K562 treated with DMSO at 1 percent for 48 hours (cell line): ENCODE data around the gene EVPLL. TPM values are rescaled to one million over a fixed set of nuclear protein-coding genes. Genes with fewer than 3 reads are reported as not detected.

ENCODE experiments used
- total RNA-seq: library from RNA; unstranded; fragments of 300-600 nt; gene quantifications from 2 replicates; pipeline ENCODE4 v1.2.3, GENCODE V29; 2022; ENCODE audit warnings: low replicate concordance; ENCODE audit errors: extremely low read depth

EVPLL gene
- not detected in 2 replicates for total RNA-seq

DNA sequence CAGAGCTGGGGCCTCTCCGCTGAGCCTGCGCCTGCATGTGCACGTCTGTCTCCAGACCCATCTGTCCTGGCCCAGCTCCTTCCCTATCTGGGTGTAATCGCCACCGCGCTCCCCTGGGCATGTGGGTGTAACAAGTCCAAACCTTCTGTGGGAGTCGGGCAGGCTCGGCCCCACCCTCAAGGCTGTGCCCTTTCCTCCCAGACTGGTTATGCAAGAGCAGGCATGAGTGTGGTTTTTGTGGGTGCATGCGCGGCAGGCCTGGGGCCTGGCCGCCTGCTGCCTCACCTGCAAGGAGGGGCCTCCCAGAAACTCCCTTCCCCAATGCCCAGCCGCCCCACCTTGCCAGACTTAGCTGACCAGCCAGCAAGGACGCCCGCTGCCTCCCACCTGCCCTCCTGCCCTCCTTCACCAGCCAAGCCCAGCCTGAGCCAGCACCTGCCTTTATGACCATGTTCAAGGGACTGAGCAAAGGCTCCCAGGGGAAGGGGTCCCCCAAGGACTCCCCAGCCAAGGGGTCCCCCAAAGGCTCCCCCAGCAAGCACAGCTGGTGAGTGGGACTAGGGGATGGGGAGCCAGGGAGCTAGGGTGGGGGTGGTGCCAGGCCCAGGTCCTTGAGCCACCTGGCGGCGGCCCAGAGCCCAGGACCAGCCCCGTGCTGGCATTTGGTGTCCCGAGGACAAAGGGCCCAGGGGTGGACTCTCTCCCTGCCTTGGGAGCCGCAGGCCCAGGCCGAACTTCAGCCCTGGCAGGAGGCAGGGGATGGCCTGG, at the start of gene EVPLL:
Gene EVPLL (plus strand): TSS at position 342 of the 768 bp plus-strand sequence. CDS start 3,160 bp downstream, outside the sequence.

DNA sequence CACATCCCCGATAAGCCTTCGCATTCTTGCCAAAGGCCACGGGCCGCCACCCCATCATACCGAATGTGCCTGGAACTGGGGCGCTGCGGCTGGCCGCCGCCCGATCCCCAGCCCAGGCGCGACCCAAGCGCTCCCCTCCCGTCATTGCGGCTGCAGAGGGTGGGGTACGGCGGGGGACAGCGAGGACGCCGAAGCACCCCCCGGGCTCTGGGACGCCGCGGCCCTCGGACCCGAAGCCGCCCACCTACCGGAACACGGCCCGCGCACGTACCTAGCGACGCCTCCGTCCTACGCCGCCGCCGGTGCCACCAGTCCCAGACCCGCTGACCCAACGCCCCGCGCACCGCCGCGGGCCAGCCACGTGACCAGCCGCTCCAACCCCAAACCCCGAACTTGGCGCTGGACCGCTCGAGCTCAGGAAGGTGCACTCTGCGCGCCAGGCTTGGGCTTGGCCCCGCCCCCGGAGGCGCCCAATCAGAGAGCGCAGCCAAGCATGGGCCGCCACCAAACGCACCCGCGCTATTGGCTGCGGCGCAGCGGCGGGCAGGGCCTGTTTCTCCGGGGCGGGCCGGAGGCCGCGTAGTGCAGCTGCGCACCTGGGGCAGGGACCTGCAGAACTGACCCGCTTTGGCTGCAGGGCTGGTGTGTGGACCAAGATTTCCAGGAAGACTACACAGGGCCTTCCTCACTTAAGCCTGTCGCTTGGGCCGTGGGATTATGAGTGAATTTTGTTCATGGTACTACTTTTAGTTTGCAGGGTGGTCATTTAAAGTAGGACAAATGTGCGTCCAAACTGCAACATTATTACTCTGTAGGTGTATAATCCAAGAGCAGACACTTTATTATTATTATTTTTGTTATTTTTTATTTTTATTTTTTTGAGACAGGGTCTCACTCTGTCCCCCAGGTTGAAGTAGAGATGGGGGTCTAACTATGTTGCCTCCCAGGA, 14.2 kb upstream of the EVPLL start, which contains the start of gene SHMT1:
Gene SHMT1 (minus strand): TSS at position 450 of the 949 bp plus-strand sequence. CDS start 7,569 bp downstream, outside the sequence.

Other genes with a start within 250 kb of the EVPLL start
- gene ALKBH5, start 193.9 kb upstream of the EVPLL start, total RNA-seq = not detected in 2 replicates
- gene LLGL1, start 152.1 kb upstream of the EVPLL start, total RNA-seq = not detected in 2 replicates
- 710 TPM in 1 of 2 replicates, not detected in the other for gene FLII, start 119.0 kb upstream of the EVPLL start, total RNA-seq
- gene MIEF2, start 117.1 kb upstream of the EVPLL start, total RNA-seq = not detected in 2 replicates
- gene TOP3A, start 62.8 kb upstream of the EVPLL start, total RNA-seq = 176 TPM in 1 of 2 replicates, not detected in the other
- not detected in 2 replicates for gene SMCR8, start 62.5 kb upstream of the EVPLL start, total RNA-seq
- gene SHMT1, start 14.2 kb upstream of the EVPLL start, total RNA-seq = not detected in 2 replicates
- gene LGALS9C, start 99.0 kb downstream of the EVPLL start, total RNA-seq = not detected in 2 replicates